Epithelial cell of proximal tubule (primary cell): ENCODE data around the gene MFSD12. TPM values are rescaled to one million over a fixed set of nuclear protein-coding genes. Genes with fewer than 3 reads are reported as not detected.
A peak's percentile ranks its signal among the peaks of the same experiment; 100 is the strongest.

Experiments
- DNase-seq: peaks from one replicate; pipeline ENCODE4 v3.0.0-alpha.2; 2011; ENCODE audit warnings: low read depth
- H3K4me3 ChIP-seq: 2 replicates; pipeline ENCODE4 v1.5.1; 2011; ENCODE audit warnings: low read depth, mild to moderate bottlenecking, low read length
- CTCF ChIP-seq: conservative IDR thresholded peaks from 2 replicates; pipeline ENCODE4 v1.5.1; 2012; ENCODE audit warnings: low read depth, mild to moderate bottlenecking, low read length
- total RNA-seq: library from RNA; depleted of rRNA; stranded (reverse); fragments of >200 nt; gene quantifications from 2 replicates; pipeline ENCODE4 v1.2.3, GENCODE V29; 2015

Gene MFSD12
- total RNA-seq, result 238 and 260 TPM in 2 replicates

DNA sequence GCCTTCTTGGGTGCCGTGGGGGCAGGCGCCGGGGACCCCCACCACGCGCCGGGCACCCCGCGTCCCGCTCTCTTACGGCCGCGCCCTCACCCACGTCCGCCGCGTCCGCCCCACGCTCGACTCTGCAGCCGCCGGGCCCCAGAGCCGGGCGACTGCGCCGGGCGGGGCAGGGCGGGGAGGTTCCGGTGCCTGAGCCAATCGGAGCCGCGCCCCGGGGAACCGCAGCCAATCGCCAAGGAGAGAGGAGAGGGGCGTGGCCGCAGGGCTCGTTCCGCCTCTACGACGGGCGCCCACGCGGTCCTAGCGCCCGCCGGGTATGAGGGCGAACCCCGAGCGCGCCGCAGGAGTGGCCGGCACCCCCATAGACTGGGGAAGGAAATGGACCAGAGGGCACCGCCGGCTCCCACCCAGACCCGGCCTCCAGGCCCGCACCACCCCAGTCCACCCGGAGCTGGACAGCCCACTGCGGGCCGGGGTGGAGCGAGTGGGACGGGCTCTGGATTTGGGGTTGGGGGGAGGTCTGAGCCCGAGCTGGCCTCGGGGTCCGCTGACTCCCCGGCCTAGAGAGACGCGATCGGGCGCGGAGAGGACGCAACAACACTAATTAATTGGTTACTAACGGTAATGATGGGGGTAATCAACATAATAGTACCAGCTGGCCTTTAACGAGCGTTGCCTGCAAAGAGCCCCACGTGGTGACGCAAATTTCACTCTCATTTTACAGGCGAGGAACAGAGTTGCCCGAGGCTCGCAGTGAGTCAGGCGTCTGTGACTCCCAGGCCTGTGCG, at the start of gene MFSD12:
Gene MFSD12, minus strand, starts transcription at position 126 of the 788 bp plus-strand sequence. CDS start 183 bp downstream, outside the sequence.
- TF ChIP-seq CTCF, result no peak
- H3K4me3 ChIP-seq, result peak within 1 kb of the TSS; percentile 87
- DNase-seq, result no peak

DNA sequence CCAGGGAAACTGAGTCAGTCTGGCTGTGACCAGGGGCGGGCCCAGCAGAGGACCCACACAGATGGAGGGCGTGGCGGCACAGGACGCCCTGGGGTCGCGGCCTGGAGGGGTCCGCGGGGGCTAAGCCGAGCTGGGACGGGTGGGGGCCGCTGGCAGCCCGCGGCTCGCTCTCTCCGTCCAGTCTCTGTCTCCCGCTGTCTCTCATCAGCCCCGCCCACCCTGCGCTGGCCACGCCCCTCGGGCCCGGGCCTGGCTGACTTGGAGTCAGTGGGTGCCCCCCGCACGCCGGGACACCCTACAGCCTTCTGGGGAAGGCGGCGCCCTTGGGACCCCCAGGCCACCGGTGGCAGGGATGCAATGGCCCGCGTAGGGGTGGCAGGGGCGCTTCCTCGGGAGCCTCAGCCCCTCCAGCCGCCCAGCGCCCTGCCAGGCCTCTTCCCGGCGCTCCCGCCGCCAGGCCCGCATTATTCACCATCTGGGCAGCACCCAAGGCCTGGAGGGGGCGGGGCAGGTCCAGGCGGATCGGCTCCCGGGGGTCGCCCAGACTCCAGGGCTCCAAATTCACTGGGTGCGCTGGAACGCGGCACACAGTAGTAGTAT, 49.4 kb upstream of the MFSD12 start, which contains the start of gene TBXA2R:
Gene TBXA2R, minus strand, starts transcription at position 186 of the 600 bp plus-strand sequence. CDS start 6,241 bp downstream, outside the sequence.
- no peak for DNase-seq
- no peak for TF ChIP-seq CTCF
- H3K4me3 ChIP-seq, result peak within 1 kb of the TSS; percentile 42

- no peak for DNase-seq
- no peak for TF ChIP-seq CTCF
- H3K4me3 ChIP-seq, result peak overlapping the region; percentile 42
Measured at GRCh38 chr19:3606174-3606689, 48.8 kb upstream of the MFSD12 start.

- no peak for TF ChIP-seq CTCF
- no peak overlapping the region for H3K4me3 ChIP-seq
Measured at GRCh38 chr19:3605770-3606169, 48.4 kb upstream of the MFSD12 start.

GRCh38 chr19:3605361-3605760, 48.0 kb upstream of the MFSD12 start:
- DNase-seq, result no peak
- TF ChIP-seq CTCF, result no peak
- no peak overlapping the region for H3K4me3 ChIP-seq

More at GRCh38 chr19:3605770-3606169, 48.4 kb upstream of the MFSD12 start:
- DNase-seq, result no peak

- DNase-seq, result no peak
- no peak overlapping the region for H3K4me3 ChIP-seq
- TF ChIP-seq CTCF, result no peak
Measured at GRCh38 chr19:3604987-3605343, 47.6 kb upstream of the MFSD12 start.
